ENCODE results near the gene AAGAB. TPM values are rescaled to one million over a fixed set of nuclear protein-coding genes. Genes with fewer than 3 reads are reported as not detected.

AAGAB gene
- total RNA-seq, 1 experiment from 2014 or later, result 30.5 TPM

DNA sequence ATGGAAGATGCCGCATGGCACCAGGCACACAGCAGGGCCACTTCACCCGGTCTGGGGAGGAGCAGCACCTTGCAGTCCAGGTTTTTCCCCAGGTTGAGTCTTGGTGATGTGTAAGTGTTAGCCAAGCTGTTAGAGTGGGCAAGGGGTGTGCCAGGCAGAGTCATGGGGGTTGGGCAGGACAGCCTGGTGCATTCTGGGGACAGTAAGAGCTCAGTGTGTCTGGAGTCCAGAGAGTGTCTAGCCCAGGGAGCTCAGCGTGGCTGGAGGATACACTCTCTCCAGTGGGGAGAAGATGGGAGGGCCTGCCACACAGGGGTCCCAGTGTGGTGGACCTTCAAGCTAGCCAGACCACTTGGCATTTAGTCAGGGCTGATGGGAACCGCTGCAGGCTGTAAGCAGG is 87.4 kb downstream of the AAGAB start:
- Histone ChIP-seq H3F3A (ENCODE audit: low read length, unreplicated experiment) (peaks cover 4% of the 10 kb centered on the region), H3K27ac (ENCODE audit: low read length) (no peak overlapping the region), H3K79me2 (ENCODE audit: low read length) (peaks cover 69% of the 10 kb centered on the region), H3K27me3 (ENCODE audit: low read length) (no peaks in the 10 kb centered on the region), H3K4me1 (ENCODE audit: insufficient read depth, low read length) (peaks cover 9% of the 10 kb centered on the region; the same call in 1 of the 2 replicates), H4K20me1 (ENCODE audit: low read length) (no peaks in the 10 kb centered on the region; the same call in 1 of the 2 replicates), H2AFZ (ENCODE audit: low read length) (no peak overlapping the region), H3K9me2 (replicated peaks; ENCODE audit: low read length) (no peaks in the 10 kb centered on the region), H3K36me3 (ENCODE audit: low read depth, low read length) (peaks cover 67% of the 10 kb centered on the region), H3K4me3 (ENCODE audit: low read length) (no peak overlapping the region), H3K9ac (ENCODE audit: low read length) (no peak overlapping the region), H3K9me3 (ENCODE audit: low read length) (no peaks in the 10 kb centered on the region), H3K4me2 (ENCODE audit: low read length) (no peak overlapping the region)
- ChIA-PET CTCF (no interaction called here), POLR2A (ENCODE audit: unreplicated experiment) (no interaction called here)
- no TSS peak for BruUV-seq (replicated peaks)
- intact Hi-C loops (cut with micrococcal nuclease), result no loop called here
- DNase-seq (no peak), ATAC-seq (no peak)
- TF ChIP-seq, protein P1, sequence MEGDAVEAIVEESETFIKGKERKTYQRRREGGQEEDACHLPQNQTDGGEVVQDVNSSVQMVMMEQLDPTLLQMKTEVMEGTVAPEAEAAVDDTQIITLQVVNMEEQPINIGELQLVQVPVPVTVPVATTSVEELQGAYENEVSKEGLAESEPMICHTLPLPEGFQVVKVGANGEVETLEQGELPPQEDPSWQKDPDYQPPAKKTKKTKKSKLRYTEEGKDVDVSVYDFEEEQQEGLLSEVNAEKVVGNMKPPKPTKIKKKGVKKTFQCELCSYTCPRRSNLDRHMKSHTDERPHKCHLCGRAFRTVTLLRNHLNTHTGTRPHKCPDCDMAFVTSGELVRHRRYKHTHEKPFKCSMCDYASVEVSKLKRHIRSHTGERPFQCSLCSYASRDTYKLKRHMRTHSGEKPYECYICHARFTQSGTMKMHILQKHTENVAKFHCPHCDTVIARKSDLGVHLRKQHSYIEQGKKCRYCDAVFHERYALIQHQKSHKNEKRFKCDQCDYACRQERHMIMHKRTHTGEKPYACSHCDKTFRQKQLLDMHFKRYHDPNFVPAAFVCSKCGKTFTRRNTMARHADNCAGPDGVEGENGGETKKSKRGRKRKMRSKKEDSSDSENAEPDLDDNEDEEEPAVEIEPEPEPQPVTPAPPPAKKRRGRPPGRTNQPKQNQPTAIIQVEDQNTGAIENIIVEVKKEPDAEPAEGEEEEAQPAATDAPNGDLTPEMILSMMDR (conservative IDR thresholded peaks at IDR 0.05; ENCODE audit: low read depth, low read length), result no peak
- TF ChIP-seq EZH2 (IDR thresholded peaks at IDR 0.05; ENCODE audit: low read length, unreplicated experiment) (no peak), EZH2phosphoT487 (IDR thresholded peaks at IDR 0.05; ENCODE audit: borderline replicate concordance, low read length) (no peak)

DNA sequence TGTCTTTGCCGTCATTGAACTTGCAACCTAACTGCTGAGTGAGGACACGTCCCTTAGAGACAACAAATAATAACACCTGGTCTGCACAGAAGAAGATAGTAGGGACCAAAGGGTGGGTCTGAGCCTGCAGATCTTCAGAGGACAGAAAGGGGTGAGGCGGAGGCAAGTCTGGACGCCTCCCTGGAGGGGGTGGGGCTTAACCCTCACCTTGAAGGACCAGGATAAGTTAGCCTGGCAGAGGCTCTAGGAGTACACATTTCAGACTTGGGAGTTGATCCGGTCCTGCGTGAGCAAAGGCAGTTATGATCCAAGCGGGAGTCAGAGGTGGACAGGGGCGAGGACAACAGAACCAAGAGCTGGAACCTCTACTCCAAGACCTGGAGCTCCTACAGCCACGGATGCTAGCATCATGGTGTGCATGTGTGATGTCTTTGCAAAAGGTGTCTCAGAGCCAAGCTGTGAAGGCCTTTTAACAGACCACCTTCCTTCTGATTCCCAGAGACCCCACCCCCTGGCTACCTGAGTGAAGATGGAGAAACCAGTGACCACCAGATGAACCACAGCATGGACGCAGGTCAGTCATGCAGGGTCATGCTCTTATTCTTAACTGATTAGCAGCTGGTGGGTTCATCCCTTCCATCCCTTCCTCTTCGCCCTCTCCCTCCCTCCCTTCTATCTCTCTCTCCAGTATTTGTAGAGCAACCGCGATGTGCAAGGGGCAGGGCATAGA is 88.0 kb downstream of the AAGAB start:
- Histone ChIP-seq H3K9me3 (ENCODE audit: low read length) (no peaks in the 10 kb centered on the region), H2AFZ (ENCODE audit: low read length) (no peak overlapping the region), H3K27me3 (ENCODE audit: low read length) (no peaks in the 10 kb centered on the region), H3K79me2 (ENCODE audit: low read length) (peaks cover 69% of the 10 kb centered on the region), H3K4me3 (ENCODE audit: low read length) (no peak overlapping the region), H3K9me2 (replicated peaks; ENCODE audit: low read length) (no peaks in the 10 kb centered on the region), H3F3A (ENCODE audit: low read length, unreplicated experiment) (peaks cover 3% of the 10 kb centered on the region), H3K27ac (ENCODE audit: low read length) (no peak overlapping the region), H3K9ac (ENCODE audit: low read length) (no peak overlapping the region), H3K36me3 (ENCODE audit: low read depth, low read length) (peaks cover 61% of the 10 kb centered on the region), H3K4me2 (ENCODE audit: low read length) (no peak overlapping the region), H4K20me1 (ENCODE audit: low read length) (no peaks in the 10 kb centered on the region; the same call in 1 of the 2 replicates), H3K4me1 (ENCODE audit: insufficient read depth, low read length) (0 out of 2 replicates have a peak, but pooled peaks cover 4% of the 10 kb centered on the region)
- no TSS peak for BruUV-seq (replicated peaks)
- TF ChIP-seq, protein P1 (conservative IDR thresholded peaks at IDR 0.05; ENCODE audit: low read depth, low read length), result no peak
- TF ChIP-seq EZH2 (IDR thresholded peaks at IDR 0.05; ENCODE audit: low read length, unreplicated experiment) (no peak), EZH2phosphoT487 (IDR thresholded peaks at IDR 0.05; ENCODE audit: borderline replicate concordance, low read length) (no peak)
- intact Hi-C loops (cut with micrococcal nuclease), result no loop called here
- DNase-seq, result no peak
- ChIA-PET POLR2A (ENCODE audit: unreplicated experiment) (no interaction called here), CTCF (no interaction called here)
- no peak for ATAC-seq

Measured in PC-3 (cell line).